MM.1S (cell line): ENCODE data around the gene MTX1.
"Not testable (repeated sequence)": the region's sequence is repeated elsewhere in the genome, so short reads cannot be mapped to it uniquely, and the experiment has no call there.

Experiments used
- DNase-seq: peaks from one replicate; pipeline ENCODE4 v3.0.0-alpha.2; 2015
- H2AFZ ChIP-seq: fragments of 300-600 bp; sonication (generic); 2 replicates; pipeline ENCODE4 v1.6.0; 2016; ENCODE audit warnings: antibody characterized with exemption, low read length
- H3F3A ChIP-seq: fragments of 300-600 bp; sonication (generic); 2 replicates; pipeline ENCODE4 v1.6.1; 2016; ENCODE audit warnings: mild to moderate bottlenecking, antibody characterized with exemption, low read length, moderate library complexity, mixed read lengths; ENCODE audit not compliant: insufficient read depth
- H3K27ac ChIP-seq: fragments of 300-600 bp; sonication (generic); 2 replicates; pipeline ENCODE4 v1.5.1; 2016; ENCODE audit warnings: mild to moderate bottlenecking, low read length
- H3K27me3 ChIP-seq: fragments of 300-600 bp; sonication (generic); replicated peaks from 2 replicates; pipeline ENCODE4 v1.6.0; 2016; ENCODE audit warnings: low read length; ENCODE audit not compliant: insufficient read depth
- H3K36me3 ChIP-seq: fragments of 300-600 bp; sonication (generic); replicated peaks from 2 replicates; pipeline ENCODE4 v1.6.1; 2016; ENCODE audit warnings: mild to moderate bottlenecking, low read length, mixed read lengths; ENCODE audit not compliant: insufficient read depth
- H3K4me1 ChIP-seq: fragments of 300-600 bp; sonication (generic); 2 replicates; pipeline ENCODE4 v1.6.1; 2016; ENCODE audit warnings: low read length, mixed read lengths
- H3K4me2 ChIP-seq: fragments of 300-600 bp; sonication (generic); 2 replicates; pipeline ENCODE4 v1.6.0; 2016; ENCODE audit warnings: low read depth, low read length
- H3K4me3 ChIP-seq: fragments of 300-600 bp; sonication (generic); 2 replicates; pipeline ENCODE4 v1.5.1; 2016; ENCODE audit warnings: low read length, mixed read lengths
- H3K79me2 ChIP-seq: fragments of 300-600 bp; sonication (generic); 2 replicates; pipeline ENCODE4 v1.6.1; 2016; ENCODE audit warnings: mixed run types, low read length, mixed read lengths
- H3K9ac ChIP-seq: fragments of 300-600 bp; sonication (generic); 2 replicates; pipeline ENCODE4 v1.6.1; 2016; ENCODE audit warnings: low read length, mixed read lengths
- H3K9me2 ChIP-seq: fragments of 300-600 bp; sonication (generic); replicated peaks from 2 replicates; pipeline ENCODE4 v1.6.1; 2016; ENCODE audit warnings: mild to moderate bottlenecking, low read length, mixed read lengths; ENCODE audit not compliant: insufficient read depth
- H3K9me3 ChIP-seq: fragments of 300-600 bp; sonication (generic); replicated peaks from 2 replicates; pipeline ENCODE4 v1.6.1; 2016; ENCODE audit warnings: mild to moderate bottlenecking, low read length, mixed read lengths; ENCODE audit not compliant: insufficient read depth
- H4K20me1 ChIP-seq: fragments of 300-600 bp; sonication (generic); 2 replicates; pipeline ENCODE4 v1.6.1; 2016; ENCODE audit warnings: mild to moderate bottlenecking, low read length, moderate library complexity, mixed read lengths; ENCODE audit not compliant: insufficient read depth
- EZH2 ChIP-seq: fragments of 300-600 bp; sonication (generic); optimal IDR thresholded peaks from 2 replicates; pipeline ENCODE3; 2017; ENCODE audit warnings: low read depth, mild to moderate bottlenecking, antibody characterized with exemption, low read length, mixed read lengths
- EZH2phosphoT487 ChIP-seq: fragments of 300-600 bp; sonication (generic); IDR thresholded peaks from 2 replicates; pipeline ENCODE4 v1.6.1; 2018; ENCODE audit warnings: antibody characterized with exemption, low read length
- TF ChIP-seq, protein P1 (sequence below): fragments of 300-600 bp; sonication (generic); IDR thresholded peaks from 2 replicates; pipeline ENCODE4 v1.5.1; 2016; ENCODE audit warnings: antibody characterized with exemption, low read length, mixed read lengths

The MTX1 gene

DNA sequence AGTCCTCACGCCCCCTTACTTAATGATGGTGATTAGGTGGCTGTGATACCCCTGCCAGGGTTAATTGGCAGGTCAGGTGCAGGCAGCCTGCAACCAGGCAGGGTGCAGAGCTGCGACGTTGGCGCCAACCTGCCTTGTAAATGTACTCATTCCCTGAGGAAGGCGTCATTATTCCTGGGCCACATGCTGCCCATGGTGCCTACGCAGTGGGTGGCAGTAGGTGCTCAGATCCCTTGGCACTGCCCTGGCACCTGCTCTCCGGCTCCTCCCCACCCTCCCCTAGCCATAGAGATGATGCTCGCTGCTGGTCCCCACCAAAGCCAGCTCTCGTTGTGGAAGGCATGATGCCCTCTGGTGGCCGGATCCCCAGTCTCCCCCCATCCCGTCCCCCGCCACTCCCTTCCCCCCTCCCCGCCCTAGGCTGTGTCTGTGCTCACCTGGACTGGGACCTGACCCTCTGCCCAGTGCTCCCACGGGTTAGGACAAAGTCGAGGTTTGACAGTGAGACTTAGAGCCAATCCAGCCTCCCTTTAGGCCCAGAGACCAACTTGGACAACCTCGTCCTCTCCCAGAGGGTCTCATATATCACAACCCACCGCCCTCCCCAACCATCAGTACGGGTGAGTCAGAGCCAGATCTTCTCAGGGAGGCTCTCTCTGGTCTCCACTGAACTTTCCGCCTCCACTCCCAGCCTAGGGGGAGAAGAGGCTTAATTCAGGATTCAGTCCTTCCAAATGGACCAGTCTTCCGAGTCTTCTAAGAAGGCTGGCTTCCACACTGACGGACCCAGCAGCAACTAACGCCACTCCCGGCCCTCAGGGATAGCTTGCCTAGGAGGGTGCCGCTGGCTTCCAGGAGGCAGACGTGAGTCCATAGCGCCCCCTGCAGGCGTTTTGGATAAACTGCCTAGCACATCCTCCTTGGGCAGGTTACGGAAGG is 41.1 kb upstream of the MTX1 start:
- Histone ChIP-seq H3K4me2 (peak overlapping the region; percentile 60), H3K4me3 (peak overlapping the region; percentile 20; the same call in 1 of the 2 replicates)

DNA sequence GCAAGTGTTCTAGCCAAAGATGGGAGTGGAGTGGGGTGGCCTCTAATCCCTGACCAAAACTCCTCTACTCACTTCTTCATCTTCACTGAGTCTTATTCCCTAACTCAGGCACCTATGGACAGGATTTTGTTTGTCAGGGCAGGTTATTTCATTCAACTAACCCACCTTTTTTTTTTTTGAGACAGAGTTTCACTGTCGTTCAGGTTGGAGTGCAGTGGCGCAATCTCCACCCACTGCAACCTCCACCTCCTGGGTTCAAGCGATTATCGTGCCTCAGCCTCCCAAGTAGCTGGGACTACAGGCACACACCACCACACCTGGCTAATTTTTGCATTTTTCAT is 40.4 kb upstream of the MTX1 start:
- H3K27ac ChIP-seq, DNase-seq, H3K27me3 ChIP-seq, H3K9me2 ChIP-seq, H3K9ac ChIP-seq, H3K4me3 ChIP-seq, H4K20me1 ChIP-seq, H3K4me2 ChIP-seq, H2AFZ ChIP-seq, H3K9me3 ChIP-seq, H3F3A ChIP-seq, H3K36me3 ChIP-seq: not testable (repeated sequence)
- Histone ChIP-seq H3K4me1 (peaks cover 11% of the 10 kb centered on the region), H3K79me2 (peaks cover 18% of the 10 kb centered on the region)

More for the DNA sequence above, 41.1 kb upstream of the MTX1 start:
- no peaks in the 10 kb centered on the region for H4K20me1 ChIP-seq
- H3K27ac ChIP-seq = no peak overlapping the region
- H3K9me2 ChIP-seq = no peaks in the 10 kb centered on the region
- DNase-seq = peak; percentile 93
- 0 out of 2 replicates have a peak, but pooled peaks cover 5% of the 10 kb centered on the region for H3F3A ChIP-seq
- peaks cover 10% of the 10 kb centered on the region for H3K4me1 ChIP-seq
- peak overlapping the region; percentile 62 for H2AFZ ChIP-seq
- no peaks in the 10 kb centered on the region for H3K36me3 ChIP-seq
- no peaks in the 10 kb centered on the region for H3K9me3 ChIP-seq
- no peak for TF ChIP-seq EZH2
- TF ChIP-seq, protein P1, sequence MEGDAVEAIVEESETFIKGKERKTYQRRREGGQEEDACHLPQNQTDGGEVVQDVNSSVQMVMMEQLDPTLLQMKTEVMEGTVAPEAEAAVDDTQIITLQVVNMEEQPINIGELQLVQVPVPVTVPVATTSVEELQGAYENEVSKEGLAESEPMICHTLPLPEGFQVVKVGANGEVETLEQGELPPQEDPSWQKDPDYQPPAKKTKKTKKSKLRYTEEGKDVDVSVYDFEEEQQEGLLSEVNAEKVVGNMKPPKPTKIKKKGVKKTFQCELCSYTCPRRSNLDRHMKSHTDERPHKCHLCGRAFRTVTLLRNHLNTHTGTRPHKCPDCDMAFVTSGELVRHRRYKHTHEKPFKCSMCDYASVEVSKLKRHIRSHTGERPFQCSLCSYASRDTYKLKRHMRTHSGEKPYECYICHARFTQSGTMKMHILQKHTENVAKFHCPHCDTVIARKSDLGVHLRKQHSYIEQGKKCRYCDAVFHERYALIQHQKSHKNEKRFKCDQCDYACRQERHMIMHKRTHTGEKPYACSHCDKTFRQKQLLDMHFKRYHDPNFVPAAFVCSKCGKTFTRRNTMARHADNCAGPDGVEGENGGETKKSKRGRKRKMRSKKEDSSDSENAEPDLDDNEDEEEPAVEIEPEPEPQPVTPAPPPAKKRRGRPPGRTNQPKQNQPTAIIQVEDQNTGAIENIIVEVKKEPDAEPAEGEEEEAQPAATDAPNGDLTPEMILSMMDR = peak; percentile 99
- no peak overlapping the region for H3K9ac ChIP-seq
- peaks cover 12% of the 10 kb centered on the region for H3K79me2 ChIP-seq
- no peaks in the 10 kb centered on the region for H3K27me3 ChIP-seq

DNA sequence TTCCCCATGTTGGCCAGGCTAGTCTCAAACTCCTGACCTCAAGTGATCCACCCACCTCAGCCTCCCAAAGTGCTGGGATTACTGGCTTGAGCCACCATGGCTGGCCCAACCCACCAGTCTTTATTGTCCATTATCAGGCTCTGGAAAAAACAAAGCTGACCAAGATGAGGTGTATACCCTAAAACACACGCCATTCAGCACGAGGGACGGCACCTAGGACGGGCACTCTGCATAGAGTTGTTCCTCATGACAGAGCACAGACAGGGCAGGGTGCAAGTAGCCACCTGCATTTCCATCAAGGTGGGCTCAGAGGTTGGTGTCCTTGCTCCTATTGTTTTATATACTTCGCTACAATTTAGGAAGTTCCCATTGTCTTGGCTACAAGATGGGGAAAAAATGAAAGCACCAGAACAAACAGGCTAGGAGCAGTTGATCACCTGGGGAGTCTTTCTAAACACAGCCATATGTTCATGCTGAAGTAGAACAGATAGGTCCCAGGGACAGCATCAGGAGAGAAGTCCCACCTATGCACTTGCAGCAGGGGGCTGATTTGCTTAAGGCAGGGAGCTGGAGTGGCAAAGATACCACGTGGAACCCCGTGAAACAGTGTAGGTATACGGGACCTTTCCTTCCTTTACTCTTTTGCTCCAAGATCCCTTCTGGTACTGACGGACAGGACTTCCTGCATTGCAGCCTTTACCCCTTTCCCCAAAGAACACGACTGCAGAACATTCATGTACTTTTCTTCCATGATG is 39.9 kb upstream of the MTX1 start:
- no peaks in the 10 kb centered on the region for H3K36me3 ChIP-seq
- no peak overlapping the region for H2AFZ ChIP-seq
- H3K4me3 ChIP-seq = no peak overlapping the region
- peaks cover 18% of the 10 kb centered on the region for H3K79me2 ChIP-seq
- DNase-seq = no peak
- no peak overlapping the region for H3K4me2 ChIP-seq
- H3F3A ChIP-seq = 0 out of 2 replicates have a peak, but pooled peaks cover 5% of the 10 kb centered on the region
- H3K27ac ChIP-seq = no peak overlapping the region
- H3K9me2 ChIP-seq = no peaks in the 10 kb centered on the region
- TF ChIP-seq EZH2phosphoT487 = no peak
- TF ChIP-seq, protein P1 = no peak
- TF ChIP-seq EZH2 = no peak
- H3K9me3 ChIP-seq = no peaks in the 10 kb centered on the region
- H4K20me1 ChIP-seq = no peaks in the 10 kb centered on the region
- peaks cover under 1% of the 10 kb centered on the region; the same call in 1 of the 2 replicates for H3K27me3 ChIP-seq
- H3K4me1 ChIP-seq = peaks cover 14% of the 10 kb centered on the region
- H3K9ac ChIP-seq = no peak overlapping the region
